Jurkat, Clone E6-1 (cell line): Measurements from ENCODE around the gene PDZD7.

Experiments
- DNase-seq: peaks from one replicate; pipeline ENCODE4 v3.0.0-alpha.2; 2011; ENCODE audit warnings: low read depth, low spot score
- H3K4me3 ChIP-seq: 2 replicates; pipeline ENCODE4 v1.5.1; 2011; ENCODE audit warnings: mild to moderate bottlenecking, low read length, control low read depth, moderate library complexity

The PDZD7 gene

GRCh38 chr10:101007915-101008822 lies 22.8 kb downstream of the PDZD7 start:
- DNase-seq, result no peak
- H3K4me3 ChIP-seq, result no peak overlapping the region

GRCh38 chr10:101007099-101007711 lies 23.7 kb downstream of the PDZD7 start:
- DNase-seq, result no peak
- H3K4me3 ChIP-seq, result no peak overlapping the region

DNA sequence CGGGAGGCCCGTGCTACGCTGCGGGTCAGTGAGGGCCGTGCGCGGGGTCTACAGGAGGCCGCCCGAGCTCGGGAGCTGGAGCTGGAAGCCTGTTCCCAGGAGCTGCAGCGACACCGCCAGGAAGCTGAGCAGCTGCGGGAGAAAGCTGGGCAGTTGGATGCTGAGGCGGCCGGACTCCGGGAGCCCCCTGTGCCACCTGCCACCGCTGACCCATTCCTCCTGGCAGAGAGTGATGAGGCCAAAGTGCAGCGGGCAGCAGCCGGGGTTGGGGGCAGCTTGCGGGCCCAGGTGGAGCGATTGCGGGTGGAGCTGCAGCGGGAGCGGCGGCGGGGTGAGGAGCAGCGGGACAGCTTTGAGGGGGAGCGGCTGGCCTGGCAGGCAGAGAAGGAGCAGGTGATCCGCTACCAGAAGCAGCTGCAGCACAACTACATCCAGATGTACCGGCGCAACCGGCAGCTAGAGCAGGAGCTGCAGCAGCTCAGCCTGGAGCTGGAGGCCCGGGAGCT lies 24.3 kb downstream of the PDZD7 start:
- DNase-seq, result no peak

DNA sequence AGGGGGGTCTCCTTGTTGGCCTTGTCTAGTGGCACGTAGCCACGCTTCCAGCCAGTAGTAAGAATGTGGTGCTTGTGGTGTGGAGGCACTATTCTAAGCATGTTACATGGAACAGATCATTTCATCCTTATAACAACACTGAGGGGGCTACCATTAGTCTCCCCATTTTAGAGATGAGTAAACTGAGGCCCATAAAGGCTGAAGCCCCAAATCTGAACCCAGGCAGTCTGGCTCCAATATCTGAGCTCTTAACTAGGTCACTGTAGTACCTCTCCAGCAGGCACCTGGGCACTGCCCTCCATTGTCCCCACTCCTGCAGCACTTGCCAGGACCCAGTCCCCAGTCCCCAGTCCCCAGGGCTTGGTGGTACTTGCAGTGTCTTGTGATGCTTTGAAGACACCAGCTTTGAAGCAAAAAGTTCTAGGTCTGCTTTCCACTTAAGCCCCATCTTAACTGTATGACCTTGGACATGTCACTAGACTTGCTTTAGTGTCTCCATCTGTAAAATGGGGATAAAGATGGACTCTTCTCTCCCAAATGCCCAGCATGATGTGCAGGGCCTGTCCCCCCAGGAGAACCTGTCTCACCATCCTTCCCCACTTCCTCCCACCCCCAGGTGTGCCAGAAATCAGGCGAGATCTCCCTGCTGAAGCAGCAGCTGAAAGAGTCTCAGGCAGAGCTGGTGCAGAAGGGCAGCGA lies 24.9 kb downstream of the PDZD7 start:
- H3K4me3 ChIP-seq, result no peak overlapping the region

More for the DNA sequence above, 24.3 kb downstream of the PDZD7 start:
- H3K4me3 ChIP-seq, result no peak overlapping the region

DNA sequence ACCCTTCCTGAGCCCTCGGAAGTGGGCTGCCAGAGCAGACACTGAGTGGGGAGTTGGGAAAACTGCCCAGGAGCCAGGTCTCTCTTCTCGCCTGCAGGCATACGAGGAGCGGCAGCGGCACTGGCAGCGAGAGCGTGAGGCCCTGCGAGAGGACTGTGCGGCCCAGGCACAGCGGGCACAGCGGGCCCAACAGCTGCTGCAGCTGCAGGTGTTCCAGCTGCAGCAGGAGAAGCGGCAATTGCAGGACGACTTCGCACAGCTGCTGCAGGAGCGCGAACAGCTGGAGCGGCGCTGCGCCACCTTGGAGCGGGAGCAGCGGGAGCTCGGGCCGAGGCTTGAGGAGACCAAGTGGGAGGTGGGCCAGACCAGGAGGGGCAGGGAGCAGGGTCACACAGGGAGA lies 25.6 kb downstream of the PDZD7 start:
- no peak for DNase-seq
- H3K4me3 ChIP-seq, result no peak overlapping the region

More for the DNA sequence above, 24.9 kb downstream of the PDZD7 start:
- no peak for DNase-seq

GRCh38 chr10:101003639-101004206 lies 27.2 kb downstream of the PDZD7 start:
- H3K4me3 ChIP-seq, result no peak overlapping the region
- DNase-seq, result no peak

DNA sequence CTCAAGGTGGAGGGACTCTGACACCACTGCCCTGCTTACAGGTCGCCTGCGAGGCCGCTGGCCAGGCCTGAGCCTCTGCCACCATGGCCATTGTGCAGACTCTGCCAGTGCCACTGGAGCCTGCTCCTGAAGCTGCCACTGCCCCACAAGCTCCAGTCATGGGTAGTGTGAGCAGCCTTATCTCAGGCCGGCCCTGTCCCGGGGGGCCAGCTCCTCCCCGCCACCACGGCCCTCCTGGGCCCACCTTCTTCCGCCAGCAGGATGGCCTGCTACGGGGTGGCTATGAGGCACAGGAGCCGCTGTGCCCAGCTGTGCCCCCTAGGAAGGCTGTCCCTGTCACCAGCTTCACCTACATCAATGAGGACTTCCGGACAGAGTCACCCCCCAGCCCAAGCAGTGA lies 28.5 kb downstream of the PDZD7 start:
- no peak overlapping the region for H3K4me3 ChIP-seq

GRCh38 chr10:101001659-101002035 lies 29.3 kb downstream of the PDZD7 start:
- H3K4me3 ChIP-seq, result no peak overlapping the region
- DNase-seq, result no peak

More for the DNA sequence above, 28.5 kb downstream of the PDZD7 start:
- DNase-seq, result no peak

DNA sequence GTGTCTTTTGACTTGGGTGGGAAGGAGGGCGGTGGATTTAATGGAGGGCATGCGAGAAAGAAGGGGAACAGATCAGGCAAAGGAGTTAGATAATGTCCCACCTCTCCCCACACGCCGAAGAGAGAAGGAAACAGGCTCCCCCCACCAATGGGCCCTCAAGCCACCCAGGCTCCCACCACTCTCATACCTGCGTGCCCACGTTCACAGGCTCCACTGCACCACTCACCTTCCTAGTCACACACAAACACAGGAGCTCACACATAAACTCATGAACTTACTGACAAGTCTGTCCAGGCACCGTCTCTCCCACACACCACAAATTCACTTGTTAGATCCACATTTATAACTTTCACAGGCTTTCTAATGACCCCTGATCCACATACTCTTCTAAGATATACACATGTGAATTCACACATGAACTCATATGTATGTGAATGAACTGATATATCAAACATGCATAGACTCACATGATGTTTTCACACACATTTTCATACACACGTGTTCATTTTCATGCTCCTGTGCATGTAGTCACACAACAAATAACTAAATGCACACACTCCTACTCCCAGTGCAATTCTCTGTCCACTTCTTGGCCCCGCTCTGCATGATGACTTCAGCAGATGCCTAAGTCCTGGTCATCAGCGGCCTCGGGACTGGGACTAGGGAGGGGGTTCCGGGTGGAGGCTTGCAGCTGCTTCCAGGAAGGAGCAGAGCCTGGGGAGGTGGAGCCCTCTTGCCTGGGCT lies 29.8 kb downstream of the PDZD7 start:
- no peak overlapping the region for H3K4me3 ChIP-seq
- DNase-seq, result no peak

GRCh38 chr10:101000127-101000914 lies 30.6 kb downstream of the PDZD7 start:
- H3K4me3 ChIP-seq, result peak overlapping the region; percentile 40
- no peak for DNase-seq

DNA sequence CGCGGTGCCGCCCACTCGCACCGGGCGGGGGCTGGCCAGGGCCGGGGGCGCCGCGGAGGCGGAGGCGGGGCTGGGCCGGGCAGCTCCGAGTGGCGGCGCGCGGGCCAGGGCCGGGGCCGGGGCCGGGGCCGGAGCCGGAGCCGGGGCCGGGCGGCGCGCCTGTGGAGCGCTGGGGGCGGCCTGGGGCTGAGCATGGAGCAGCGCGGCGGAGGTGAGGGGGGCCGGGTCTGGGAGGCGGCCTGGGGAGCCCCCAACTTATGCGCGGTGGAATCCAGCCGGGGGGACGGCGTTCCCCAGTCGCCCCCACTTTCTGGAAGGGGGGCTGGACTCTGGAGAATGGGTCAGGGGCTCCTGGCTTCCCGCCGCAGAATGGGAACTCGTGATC lies 31.2 kb downstream of the PDZD7 start, which contains the start of gene LZTS2:
TSS of gene LZTS2 (plus strand) at position 67 of the 385 bp plus-strand sequence. CDS start 2,731 bp downstream, outside the sequence.
- no peak for DNase-seq
- H3K4me3 ChIP-seq, result peak within 1 kb of the TSS; percentile 65

GRCh38 chr10:100998991-100999741 lies 31.8 kb downstream of the PDZD7 start:
- peak overlapping the region; percentile 65 for H3K4me3 ChIP-seq
- no peak for DNase-seq

DNA sequence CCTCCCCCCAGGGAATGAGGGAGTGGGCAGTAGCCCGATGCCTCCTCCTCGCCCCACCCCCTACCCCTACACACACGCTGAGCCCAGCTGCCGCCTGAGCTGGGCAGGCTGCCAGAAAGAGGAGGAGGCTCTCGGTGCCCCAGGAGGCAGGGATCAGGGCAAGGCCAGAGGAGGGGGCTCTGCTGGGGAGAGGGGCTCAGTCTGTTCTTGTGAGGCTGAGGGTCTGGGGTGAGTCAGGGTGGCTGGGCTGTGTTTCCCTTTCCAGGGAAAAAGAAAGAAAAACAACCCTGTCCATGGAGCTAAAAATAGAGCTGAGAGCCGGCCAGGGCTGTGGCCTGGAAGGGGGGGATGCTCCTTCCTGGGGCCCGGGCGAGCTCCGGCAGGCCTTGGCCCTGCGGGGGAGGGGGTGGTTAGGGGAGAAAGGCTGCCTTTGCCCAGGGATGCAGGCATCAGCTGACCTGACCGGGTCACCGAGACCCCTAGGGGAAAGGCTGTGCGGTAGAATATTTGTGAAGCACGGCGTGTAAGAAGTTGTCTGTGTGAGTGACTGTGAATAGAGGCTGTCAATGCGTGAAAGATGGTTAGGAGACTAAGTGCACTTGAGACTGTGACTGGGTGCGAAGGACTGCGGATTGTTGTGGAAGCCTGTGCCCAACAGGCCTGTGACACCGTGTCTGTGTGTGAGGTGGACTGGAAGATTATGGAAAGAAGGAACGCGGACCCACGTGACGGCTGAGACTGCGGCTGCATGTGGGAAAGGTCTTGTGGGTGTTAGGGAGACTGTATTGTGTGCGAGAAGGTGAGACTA lies 32.5 kb downstream of the PDZD7 start:
- peak overlapping the region; percentile 65 for H3K4me3 ChIP-seq
- DNase-seq, result no peak

DNA sequence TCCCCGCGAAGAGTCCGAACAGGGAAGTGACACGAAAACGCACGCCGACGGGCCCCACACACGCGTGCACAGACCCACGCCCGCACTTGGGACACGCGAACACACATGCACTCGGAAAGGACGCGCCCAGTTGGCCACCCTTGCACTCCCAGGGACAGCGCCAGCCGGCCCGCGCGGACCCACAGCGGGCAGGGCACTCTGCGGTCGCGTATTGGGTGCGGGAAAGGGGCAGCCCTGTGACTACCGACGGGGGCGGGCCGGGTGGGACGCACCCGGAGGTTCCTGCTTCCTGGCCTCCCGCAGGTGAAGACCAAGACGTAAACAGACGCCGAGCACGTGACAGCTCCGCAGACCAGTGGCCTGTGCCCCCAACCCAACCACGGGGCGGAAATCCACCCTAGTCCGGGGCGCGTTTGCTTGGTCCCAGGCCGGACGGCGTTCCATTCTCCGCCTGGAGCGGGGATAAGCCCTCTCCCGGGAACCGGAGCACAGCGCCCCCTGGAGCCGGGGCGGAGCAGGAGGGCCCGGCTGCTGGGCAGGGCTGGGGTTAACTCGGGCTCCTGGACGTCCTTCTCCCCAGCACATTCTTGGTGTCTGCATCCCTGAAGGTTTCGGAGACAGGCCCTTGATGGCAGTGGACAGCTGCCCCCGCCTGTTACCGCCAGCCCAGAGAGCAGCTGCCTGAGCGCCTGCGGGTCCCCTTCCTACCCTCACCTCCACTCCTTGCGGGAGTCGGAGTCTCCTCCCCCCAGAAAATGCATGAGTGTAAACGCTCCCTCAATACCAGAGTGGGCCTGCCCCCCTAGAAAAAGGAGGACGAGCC lies 33.4 kb downstream of the PDZD7 start:
- H3K4me3 ChIP-seq, result peak overlapping the region; percentile 65
- no peak for DNase-seq

GRCh38 chr10:100996678-100997359 lies 34.1 kb downstream of the PDZD7 start:
- no peak for DNase-seq
- H3K4me3 ChIP-seq, result peak overlapping the region; percentile 65
